GM23338 (cell line): ENCODE measurements around the gene GAS2. TPM values are rescaled to one million over a fixed set of nuclear protein-coding genes. Genes with fewer than 3 reads are reported as not detected.

Experiments used
- ATAC-seq: fragments of 200-7000 bp; cut with Tn5 transposase; 3 replicates; pipeline ENCODE4 v1.9.1; 2020
- DNase-seq: peaks from one replicate; pipeline ENCODE4 v3.0.0-alpha.2; 2015; ENCODE audit warnings: low spot score
- H2AFZ ChIP-seq: fragments of 200-600 bp; sonication (generic); 2 replicates; pipeline ENCODE4 v1.8.0; 2016; ENCODE audit warnings: antibody characterized with exemption, mild to moderate bottlenecking, moderate library complexity
- H3F3A ChIP-seq: fragments of 200-600 bp; sonication (generic); replicated peaks from 2 replicates; pipeline ENCODE4 v1.8.0; 2017; ENCODE audit warnings: antibody characterized with exemption, mixed run types, low read depth
- H3K27ac ChIP-seq: fragments of 200-600 bp; sonication (generic); 2 replicates; pipeline ENCODE4 v1.6.1; 2016; ENCODE audit warnings: low read depth
- H3K27me3 ChIP-seq: fragments of 200-600 bp; sonication (generic); 2 replicates; pipeline ENCODE4 v1.8.0; 2016; ENCODE audit warnings: mild to moderate bottlenecking, mixed run types, moderate library complexity; ENCODE audit not compliant: insufficient read depth
- H3K36me3 ChIP-seq: fragments of 200-600 bp; sonication (generic); 2 replicates; pipeline ENCODE4 v1.8.0; 2016; ENCODE audit warnings: mild to moderate bottlenecking; ENCODE audit not compliant: insufficient read depth
- H3K4me1 ChIP-seq: fragments of 200-600 bp; sonication (generic); 2 replicates; pipeline ENCODE4 v1.8.0; 2016; ENCODE audit warnings: mild to moderate bottlenecking, moderate library complexity; ENCODE audit not compliant: insufficient read depth
- H3K4me2 ChIP-seq: fragments of 200-600 bp; sonication (generic); 2 replicates; pipeline ENCODE4 v1.7.1; 2017; ENCODE audit warnings: mixed run types
- H3K4me3 ChIP-seq: fragments of 200-600 bp; sonication (generic); 2 replicates; pipeline ENCODE4 v1.6.1; 2016; ENCODE audit warnings: mixed run types
- H3K79me2 ChIP-seq: fragments of 200-600 bp; sonication (generic); replicated peaks from 2 replicates; pipeline ENCODE4 v1.8.0; 2017; ENCODE audit warnings: mild to moderate bottlenecking; ENCODE audit not compliant: insufficient read depth
- H3K9me2 ChIP-seq: fragments of 200-600 bp; sonication (generic); 2 replicates; pipeline ENCODE4 v1.8.0; 2017; ENCODE audit not compliant: insufficient read depth
- H4K20me1 ChIP-seq: fragments of 200-600 bp; sonication (generic); replicated peaks from 2 replicates; pipeline ENCODE4 v1.8.0; 2017; ENCODE audit warnings: mild to moderate bottlenecking; ENCODE audit not compliant: insufficient read depth
- H3K27ac Mint-ChIP-seq: 2 replicates; pipeline ENCODE4 v1.8.0; 2020; ENCODE audit warnings: inconsistent platforms, mild to moderate bottlenecking, moderate library complexity, mixed read lengths
- H3K27me3 Mint-ChIP-seq: 3 replicates; pipeline ENCODE4 v1.8.0; 2022; ENCODE audit warnings: low read depth, mild to moderate bottlenecking, moderate library complexity, mixed read lengths, inconsistent platforms; ENCODE audit not compliant: insufficient read depth, poor library complexity
- H3K36me3 Mint-ChIP-seq: 3 replicates; pipeline ENCODE4 v1.8.0; 2021; ENCODE audit warnings: low read depth, mild to moderate bottlenecking, inconsistent platforms, moderate library complexity, mixed read lengths
- H3K4me1 Mint-ChIP-seq: 3 replicates; pipeline ENCODE4 v1.8.0; 2020; ENCODE audit warnings: mild to moderate bottlenecking, inconsistent platforms, mixed read lengths
- H3K4me3 Mint-ChIP-seq: 3 replicates; pipeline ENCODE4 v1.8.0; 2021; ENCODE audit warnings: moderate library complexity, mild to moderate bottlenecking, inconsistent platforms, mixed read lengths
- H3K9me3 Mint-ChIP-seq: 3 replicates; pipeline ENCODE4 v1.8.0; 2020; ENCODE audit warnings: moderate library complexity, mild to moderate bottlenecking, inconsistent platforms, mixed read lengths
- EZH2phosphoT487 ChIP-seq: fragments of 200-600 bp; sonication (generic); IDR thresholded peaks from one replicate; pipeline ENCODE4 v1.8.1; 2018; ENCODE audit warnings: antibody characterized with exemption; ENCODE audit not compliant: unreplicated experiment
- JUNB ChIP-seq: IDR thresholded peaks from one replicate; pipeline ENCODE4 v1.6.1; 2016; ENCODE audit warnings: antibody characterized with exemption; ENCODE audit not compliant: unreplicated experiment
- POLR2AphosphoS5 ChIP-seq: IDR thresholded peaks from 2 replicates; pipeline ENCODE4 v1.6.1; 2016; ENCODE audit warnings: antibody characterized with exemption, low read depth
- ZNF114 ChIP-seq: fragments of 250-450 bp; sonication (Bioruptor Pico); IDR thresholded peaks from 2 replicates; pipeline ENCODE4 v1.5.0; 2020; ENCODE audit warnings: mild to moderate bottlenecking, moderate library complexity
- polyA plus RNA-seq: library from polyadenylated mRNA; unstranded; fragments of >200 nt; fragmentation: Nextera tagmentation; extraction: Ambion mirVana; gene quantifications from 2 replicates; pipeline ENCODE4 v1.2.1, GENCODE V29; 2016
- total RNA-seq: library from RNA; depleted of rRNA; stranded (reverse); fragments of >200 nt; shearing (Covaris generic); gene quantifications from 2 replicates; pipeline ENCODE4 v1.2.3, GENCODE V29; 2014
- TF ChIP-seq, protein P1 (sequence below): fragments of 250-450 bp; sonication (Bioruptor Pico); IDR thresholded peaks from 2 replicates; pipeline ENCODE4 v1.5.0; 2020; ENCODE audit warnings: mild to moderate bottlenecking, moderate library complexity

Gene GAS2
- total and polyA plus RNA-seq, 2 experiments from 2014 or later = 2.6 to 6.7 TPM

DNA sequence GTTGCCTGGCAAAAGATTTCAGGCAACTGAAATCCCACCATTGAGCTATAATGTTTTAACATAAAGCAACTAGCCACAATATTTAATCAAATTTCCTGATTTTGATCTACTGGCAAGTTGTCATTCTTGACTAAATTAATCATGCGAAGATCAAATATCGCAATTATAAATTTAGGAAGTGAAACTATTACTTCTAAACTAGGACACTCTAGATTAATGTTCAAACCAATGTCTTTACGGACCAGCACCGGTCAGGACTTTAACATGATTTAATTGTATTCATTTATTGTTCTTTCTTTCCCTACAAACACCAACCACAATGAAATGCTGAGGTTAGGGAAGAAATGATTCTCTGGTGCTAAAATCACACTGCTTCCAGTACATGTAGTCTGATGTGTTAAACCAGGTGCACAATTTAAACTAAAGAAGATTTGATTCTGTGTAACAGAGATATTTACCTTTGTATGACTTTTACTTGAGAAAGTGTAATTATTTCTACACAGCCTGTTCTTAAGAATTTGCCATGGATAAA, 14.9 kb downstream of the GAS2 start (continued):
- no peak for TF ChIP-seq POLR2AphosphoS5
- TF ChIP-seq JUNB = no peak
- no peak for TF ChIP-seq ZNF114 (CRISPR knock-in tag)

DNA sequence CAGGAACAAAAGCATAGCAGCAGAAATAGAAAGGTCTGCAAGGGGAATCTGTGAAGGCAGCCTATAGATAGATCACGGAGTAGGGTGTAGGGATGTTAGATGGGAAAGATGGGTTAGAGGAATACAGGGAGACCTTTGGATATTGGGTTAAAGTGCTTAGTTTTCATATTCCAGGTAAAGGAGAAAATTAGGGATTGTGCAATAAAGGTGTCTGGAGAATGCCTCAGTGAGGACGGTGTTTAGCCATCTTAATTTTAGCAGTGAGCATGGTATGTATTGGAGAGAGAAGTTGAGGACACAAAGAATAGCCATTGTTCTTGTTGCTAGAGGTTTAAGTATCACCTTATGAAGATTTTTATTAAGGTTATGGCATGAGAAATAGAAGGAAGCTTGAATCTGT, 17.7 kb downstream of the GAS2 start:
- no peaks in the 10 kb centered on the region for H3K36me3 ChIP-seq
- no peaks in the 10 kb centered on the region for H3K36me3 Mint-ChIP-seq
- no peak for ATAC-seq
- no peaks in the 10 kb centered on the region for H3F3A ChIP-seq
- DNase-seq = no peak
- H3K27me3 Mint-ChIP-seq = no peaks in the 10 kb centered on the region
- H3K4me3 ChIP-seq = no peak overlapping the region
- TF ChIP-seq, protein P1, sequence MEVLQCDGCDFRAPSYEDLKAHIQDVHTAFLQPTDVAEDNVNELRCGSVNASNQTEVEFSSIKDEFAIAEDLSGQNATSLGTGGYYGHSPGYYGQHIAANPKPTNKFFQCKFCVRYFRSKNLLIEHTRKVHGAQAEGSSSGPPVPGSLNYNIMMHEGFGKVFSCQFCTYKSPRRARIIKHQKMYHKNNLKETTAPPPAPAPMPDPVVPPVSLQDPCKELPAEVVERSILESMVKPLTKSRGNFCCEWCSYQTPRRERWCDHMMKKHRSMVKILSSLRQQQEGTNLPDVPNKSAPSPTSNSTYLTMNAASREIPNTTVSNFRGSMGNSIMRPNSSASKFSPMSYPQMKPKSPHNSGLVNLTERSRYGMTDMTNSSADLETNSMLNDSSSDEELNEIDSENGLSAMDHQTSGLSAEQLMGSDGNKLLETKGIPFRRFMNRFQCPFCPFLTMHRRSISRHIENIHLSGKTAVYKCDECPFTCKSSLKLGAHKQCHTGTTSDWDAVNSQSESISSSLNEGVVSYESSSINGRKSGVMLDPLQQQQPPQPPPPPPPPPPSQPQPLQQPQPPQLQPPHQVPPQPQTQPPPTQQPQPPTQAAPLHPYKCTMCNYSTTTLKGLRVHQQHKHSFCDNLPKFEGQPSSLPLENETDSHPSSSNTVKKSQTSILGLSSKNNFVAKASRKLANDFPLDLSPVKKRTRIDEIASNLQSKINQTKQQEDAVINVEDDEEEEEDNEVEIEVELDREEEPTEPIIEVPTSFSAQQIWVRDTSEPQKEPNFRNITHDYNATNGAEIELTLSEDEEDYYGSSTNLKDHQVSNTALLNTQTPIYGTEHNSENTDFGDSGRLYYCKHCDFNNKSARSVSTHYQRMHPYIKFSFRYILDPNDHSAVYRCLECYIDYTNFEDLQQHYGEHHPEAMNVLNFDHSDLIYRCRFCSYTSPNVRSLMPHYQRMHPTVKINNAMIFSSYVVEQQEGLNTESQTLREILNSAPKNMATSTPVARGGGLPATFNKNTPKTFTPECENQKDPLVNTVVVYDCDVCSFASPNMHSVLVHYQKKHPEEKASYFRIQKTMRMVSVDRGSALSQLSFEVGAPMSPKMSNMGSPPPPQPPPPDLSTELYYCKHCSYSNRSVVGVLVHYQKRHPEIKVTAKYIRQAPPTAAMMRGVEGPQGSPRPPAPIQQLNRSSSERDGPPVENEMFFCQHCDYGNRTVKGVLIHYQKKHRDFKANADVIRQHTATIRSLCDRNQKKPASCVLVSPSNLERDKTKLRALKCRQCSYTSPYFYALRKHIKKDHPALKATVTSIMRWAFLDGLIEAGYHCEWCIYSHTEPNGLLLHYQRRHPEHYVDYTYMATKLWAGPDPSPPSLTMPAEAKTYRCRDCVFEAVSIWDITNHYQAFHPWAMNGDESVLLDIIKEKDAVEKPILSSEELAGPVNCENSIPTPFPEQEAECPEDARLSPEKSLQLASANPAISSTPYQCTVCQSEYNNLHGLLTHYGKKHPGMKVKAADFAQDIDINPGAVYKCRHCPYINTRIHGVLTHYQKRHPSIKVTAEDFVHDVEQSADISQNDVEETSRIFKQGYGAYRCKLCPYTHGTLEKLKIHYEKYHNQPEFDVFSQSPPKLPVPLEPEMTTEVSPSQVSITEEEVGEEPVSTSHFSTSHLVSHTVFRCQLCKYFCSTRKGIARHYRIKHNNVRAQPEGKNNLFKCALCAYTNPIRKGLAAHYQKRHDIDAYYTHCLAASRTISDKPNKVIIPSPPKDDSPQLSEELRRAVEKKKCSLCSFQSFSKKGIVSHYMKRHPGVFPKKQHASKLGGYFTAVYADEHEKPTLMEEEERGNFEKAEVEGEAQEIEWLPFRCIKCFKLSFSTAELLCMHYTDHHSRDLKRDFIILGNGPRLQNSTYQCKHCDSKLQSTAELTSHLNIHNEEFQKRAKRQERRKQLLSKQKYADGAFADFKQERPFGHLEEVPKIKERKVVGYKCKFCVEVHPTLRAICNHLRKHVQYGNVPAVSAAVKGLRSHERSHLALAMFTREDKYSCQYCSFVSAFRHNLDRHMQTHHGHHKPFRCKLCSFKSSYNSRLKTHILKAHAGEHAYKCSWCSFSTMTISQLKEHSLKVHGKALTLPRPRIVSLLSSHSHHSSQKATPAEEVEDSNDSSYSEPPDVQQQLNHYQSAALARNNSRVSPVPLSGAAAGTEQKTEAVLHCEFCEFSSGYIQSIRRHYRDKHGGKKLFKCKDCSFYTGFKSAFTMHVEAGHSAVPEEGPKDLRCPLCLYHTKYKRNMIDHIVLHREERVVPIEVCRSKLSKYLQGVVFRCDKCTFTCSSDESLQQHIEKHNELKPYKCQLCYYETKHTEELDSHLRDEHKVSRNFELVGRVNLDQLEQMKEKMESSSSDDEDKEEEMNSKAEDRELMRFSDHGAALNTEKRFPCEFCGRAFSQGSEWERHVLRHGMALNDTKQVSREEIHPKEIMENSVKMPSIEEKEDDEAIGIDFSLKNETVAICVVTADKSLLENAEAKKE (CRISPR knock-in tag) = no peak
- no peak for TF ChIP-seq EZH2phosphoT487
- no peaks in the 10 kb centered on the region for H3K9me2 ChIP-seq
- peaks cover 6% of the 10 kb centered on the region; the same call in 1 of the 3 replicates for H3K4me1 Mint-ChIP-seq
- H3K27ac ChIP-seq = no peak overlapping the region
- H3K79me2 ChIP-seq = no peaks in the 10 kb centered on the region
- no peak overlapping the region for H3K27ac Mint-ChIP-seq
- no peaks in the 10 kb centered on the region for H3K4me1 ChIP-seq
- H3K27me3 ChIP-seq = no peaks in the 10 kb centered on the region
- no peak overlapping the region for H3K4me3 Mint-ChIP-seq
- H3K9me3 Mint-ChIP-seq = no peaks in the 10 kb centered on the region
- H3K4me2 ChIP-seq = no peak overlapping the region
- peak overlapping the region; percentile 54; the same call in 1 of the 2 replicates for H2AFZ ChIP-seq
- no peaks in the 10 kb centered on the region for H4K20me1 ChIP-seq
